CD14-positive monocyte (primary cell): ENCODE data around the gene GINS2. TPM values are rescaled to one million over a fixed set of nuclear protein-coding genes. Genes with fewer than 3 reads are reported as not detected.

Experiments
- DNase-seq, 3 donors: peaks; one replicate each; pipeline ENCODE4 v3.0.0-alpha.2; 2011 to 2022
- H2AFZ ChIP-seq: 2 replicates; pipeline ENCODE4 v1.6.0; 2012; ENCODE audit warnings: mild to moderate bottlenecking, low read depth, low read length, inconsistent platforms; ENCODE audit not compliant: insufficient read depth, poor library complexity, severe bottlenecking
- H3K27ac ChIP-seq, 2 donors: 1 replicate in 1 of 2; 2 replicates in 1 of 2; pipeline ENCODE4 v1.5.1; 2012 to 2013; ENCODE audit warnings: low read length in 2 of 2, control low read depth in 1 of 2, inconsistent platforms in 1 of 2, low read depth in 1 of 2, mild to moderate bottlenecking in 1 of 2
- H3K27me3 ChIP-seq, 2 donors: one replicate each; pipeline versions ENCODE4 v1.6.0 to v1.6.1; 2011 to 2013; ENCODE audit warnings: low read length in 2 of 2; ENCODE audit not compliant: control insufficient read depth in 2 of 2, insufficient read depth in 2 of 2
- H3K36me3 ChIP-seq, 2 donors: replicated peaks in 1 of 2; 1 replicate in 1 of 2; 2 replicates in 1 of 2; pipeline versions ENCODE4 v1.5.1 to v1.6.1; 2012 to 2013; ENCODE audit warnings: low read length in 2 of 2, control low read depth in 1 of 2, inconsistent platforms in 1 of 2, mild to moderate bottlenecking in 1 of 2; ENCODE audit not compliant: insufficient read depth in 2 of 2, control insufficient read depth in 1 of 2
- H3K4me1 ChIP-seq, 2 donors: 1 replicate in 1 of 2; 2 replicates in 1 of 2; pipeline versions ENCODE4 v1.5.1 to v1.6.1; 2012 to 2013; ENCODE audit warnings: low read length in 2 of 2, control low read depth in 1 of 2, inconsistent platforms in 1 of 2, mild to moderate bottlenecking in 1 of 2, moderate library complexity in 1 of 2; ENCODE audit not compliant: insufficient read depth in 2 of 2, control insufficient read depth in 1 of 2
- H3K4me2 ChIP-seq: replicated peaks from 2 replicates; pipeline ENCODE3; 2012; ENCODE audit warnings: low read length, moderate library complexity, mild to moderate bottlenecking; ENCODE audit not compliant: poor library complexity, severe bottlenecking; ENCODE audit errors: extremely low read depth
- H3K4me3 ChIP-seq, 3 experiments: fragments of 200-600 bp in 1 of 3; sonication (generic) in 1 of 3; replicated peaks in 1 of 3; 1 replicate in 2 of 3; 2 replicates in 1 of 3; pipeline ENCODE4 v1.5.1; 2011 to 2013; ENCODE audit warnings: low read length in 3 of 3, mild to moderate bottlenecking in 3 of 3, control low read depth in 2 of 3, low read depth in 2 of 3, inconsistent platforms in 1 of 3, moderate library complexity in 1 of 3
- H3K79me2 ChIP-seq: 2 replicates; pipeline ENCODE4 v1.6.0; 2012; ENCODE audit warnings: mild to moderate bottlenecking, control low read depth, inconsistent platforms, low read length, moderate library complexity; ENCODE audit not compliant: insufficient read depth
- H3K9ac ChIP-seq: 2 replicates; pipeline ENCODE4 v1.6.0; 2017; ENCODE audit warnings: low read length, mild to moderate bottlenecking; ENCODE audit not compliant: insufficient read depth, poor library complexity, severe bottlenecking
- H3K9me3 ChIP-seq, 2 donors: replicated peaks in 1 of 2; 1 replicate in 1 of 2; 2 replicates in 1 of 2; pipeline versions ENCODE4 v1.5.1 to v1.6.1; 2012 to 2013; ENCODE audit warnings: low read length in 2 of 2, control low read depth in 1 of 2; ENCODE audit not compliant: control insufficient read depth in 1 of 2, insufficient read depth in 1 of 2
- H4K20me1 ChIP-seq: 2 replicates; pipeline ENCODE4 v1.6.0; 2012; ENCODE audit warnings: mild to moderate bottlenecking, low read length, control low read depth, moderate library complexity; ENCODE audit not compliant: insufficient read depth
- H3K27ac Mint-ChIP-seq, 7 donors: one replicate each; pipeline ENCODE4 v1.8.0; 2020; ENCODE audit warnings: mild to moderate bottlenecking in 7 of 7, mixed read lengths in 7 of 7, moderate library complexity in 6 of 7, inconsistent platforms in 2 of 7
- H3K27me3 Mint-ChIP-seq, 3 donors: one replicate each; pipeline ENCODE4 v1.8.0; 2021 to 2022; ENCODE audit warnings: low read depth in 3 of 3, mild to moderate bottlenecking in 3 of 3, mixed read lengths in 3 of 3, moderate library complexity in 3 of 3, inconsistent platforms in 1 of 3
- H3K36me3 Mint-ChIP-seq, 2 donors: one replicate each; pipeline ENCODE4 v1.8.0; 2020; ENCODE audit warnings: mixed read lengths in 2 of 2, inconsistent platforms in 1 of 2, mild to moderate bottlenecking in 1 of 2
- H3K4me1 Mint-ChIP-seq: one replicate; pipeline ENCODE4 v1.8.0; 2020; ENCODE audit warnings: mild to moderate bottlenecking, mixed read lengths
- H3K4me3 Mint-ChIP-seq, 2 donors: one replicate each; pipeline ENCODE4 v1.8.0; 2020; ENCODE audit warnings: mild to moderate bottlenecking in 2 of 2, mixed read lengths in 2 of 2, moderate library complexity in 1 of 2
- H3K9me3 Mint-ChIP-seq, 7 donors: one replicate each; pipeline ENCODE4 v1.8.0; 2020 to 2022; ENCODE audit warnings: mixed read lengths in 7 of 7, mild to moderate bottlenecking in 6 of 7, moderate library complexity in 6 of 7, inconsistent platforms in 2 of 7
- WGBS: methylation state at CpG from one replicate; pipeline ENCODE4 v1.1.5; 2013; ENCODE audit warnings: missing lambda C conversion rate; ENCODE audit not compliant: insufficient coverage; 5-methylcytosine and 5-hydroxymethylcytosine counted together
- intact Hi-C, 2 donors: fragments of 100-400 bp; cut with micrococcal nuclease; formaldehyde crosslinking; loops; one replicate each; pipeline versions ENCODE4 v1.15.0 to v1.15.1; 2023
- polyA plus RNA-seq, 3 donors: library from polyadenylated mRNA; depleted of rRNA in 1 of 3; unstranded in 2 of 3; stranded (reverse) in 1 of 3; fragments of 300-500 nt in 2 of 3; fragments of >200 nt in 1 of 3; fragmentation: Illumina TruSeq in 2 of 3; gene quantifications; 1 replicate in 2 of 3; 2 replicates in 1 of 3; pipeline ENCODE4 v1.2.3, GENCODE V29; 2012 to 2021
- TF ChIP-seq, protein P1 (sequence below): fragments of 200-600 bp; IDR thresholded peaks from one replicate; pipeline ENCODE4 v1.8.0; 2022; ENCODE audit warnings: antibody characterized with exemption, mild to moderate bottlenecking

Gene GINS2
- polyA plus RNA-seq, 3 donors = 0.13 to 0.28 TPM; not detected in 1

GRCh38 chr16:85654251-85655095, 34.3 kb downstream of the GINS2 start:
- no peaks in the 10 kb centered on the region for H3K27me3 Mint-ChIP-seq
- H3K9me3 Mint-ChIP-seq = no peaks in the 10 kb centered on the region
- Histone ChIP-seq H4K20me1 (peaks cover 56% of the 10 kb centered on the region), H2AFZ (no peak overlapping the region), H3K4me3 (no peak overlapping the region), H3K27ac (peak overlapping the region in 1 of 2 donors; percentile 61), H3K9me3 (no peaks in the 10 kb centered on the region), H3K4me2 (no peak overlapping the region), H3K4me1 (peaks cover 4 to 6% of the 10 kb centered on the region in 2 donors), H3K36me3 (peaks cover 71 to 74% of the 10 kb centered on the region in 2 donors), H3K79me2 (peaks cover 6% of the 10 kb centered on the region), H3K27me3 (no peaks in the 10 kb centered on the region), H3K9ac (no peak overlapping the region)
- intact Hi-C loops = no loop called here
- no peaks in the 10 kb centered on the region for H3K4me1 Mint-ChIP-seq
- TF ChIP-seq, protein P1, sequence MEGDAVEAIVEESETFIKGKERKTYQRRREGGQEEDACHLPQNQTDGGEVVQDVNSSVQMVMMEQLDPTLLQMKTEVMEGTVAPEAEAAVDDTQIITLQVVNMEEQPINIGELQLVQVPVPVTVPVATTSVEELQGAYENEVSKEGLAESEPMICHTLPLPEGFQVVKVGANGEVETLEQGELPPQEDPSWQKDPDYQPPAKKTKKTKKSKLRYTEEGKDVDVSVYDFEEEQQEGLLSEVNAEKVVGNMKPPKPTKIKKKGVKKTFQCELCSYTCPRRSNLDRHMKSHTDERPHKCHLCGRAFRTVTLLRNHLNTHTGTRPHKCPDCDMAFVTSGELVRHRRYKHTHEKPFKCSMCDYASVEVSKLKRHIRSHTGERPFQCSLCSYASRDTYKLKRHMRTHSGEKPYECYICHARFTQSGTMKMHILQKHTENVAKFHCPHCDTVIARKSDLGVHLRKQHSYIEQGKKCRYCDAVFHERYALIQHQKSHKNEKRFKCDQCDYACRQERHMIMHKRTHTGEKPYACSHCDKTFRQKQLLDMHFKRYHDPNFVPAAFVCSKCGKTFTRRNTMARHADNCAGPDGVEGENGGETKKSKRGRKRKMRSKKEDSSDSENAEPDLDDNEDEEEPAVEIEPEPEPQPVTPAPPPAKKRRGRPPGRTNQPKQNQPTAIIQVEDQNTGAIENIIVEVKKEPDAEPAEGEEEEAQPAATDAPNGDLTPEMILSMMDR = no peak
- DNase-seq = no peak
- H3K27ac Mint-ChIP-seq = peak overlapping the region in 1 of 7 donors; percentile 18
- peaks cover 51 to 75% of the 10 kb centered on the region in 2 donors for H3K36me3 Mint-ChIP-seq
- whole genome bisulfite sequencing = 98% methylated on average over 28 of the region's 41 CpGs
- no peak overlapping the region for H3K4me3 Mint-ChIP-seq

- no peak overlapping the region for H2AFZ ChIP-seq
- H3K36me3 ChIP-seq = peaks cover 71 to 75% of the 10 kb centered on the region in 2 donors
- no peaks in the 10 kb centered on the region for H3K9me3 ChIP-seq
- peaks cover 4 to 6% of the 10 kb centered on the region in 2 donors for H3K4me1 ChIP-seq
- TF ChIP-seq, protein P1 = no peak
- Mint-ChIP-seq H3K4me3 (no peak overlapping the region), H3K27me3 (no peaks in the 10 kb centered on the region), H3K27ac (peak overlapping the region in 2 of 7 donors; percentile 43 to 50), H3K9me3 (no peaks in the 10 kb centered on the region), H3K4me1 (no peaks in the 10 kb centered on the region), H3K36me3 (peaks cover 48 to 75% of the 10 kb centered on the region in 2 donors)
- H3K27ac ChIP-seq = peak overlapping the region in 1 of 2 donors; percentile 61
- no peak overlapping the region for H3K4me2 ChIP-seq
- H3K4me3 ChIP-seq = no peak overlapping the region
- 93% methylated on average over 19 of the region's 21 CpGs for WGBS
- H3K9ac ChIP-seq = no peak overlapping the region
- no peaks in the 10 kb centered on the region for H3K27me3 ChIP-seq
- peaks cover 58% of the 10 kb centered on the region for H4K20me1 ChIP-seq
- intact Hi-C loops = no loop called here
- peak in 2 of 3 donors; percentile 41 to 42 for DNase-seq
- peaks cover 6% of the 10 kb centered on the region for H3K79me2 ChIP-seq
Observed at GRCh38 chr16:85653290-85653891, 35.4 kb downstream of the GINS2 start.
